ENCODE data around the gene TM4SF5. TPM values are rescaled to one million over a fixed set of nuclear protein-coding genes. Genes with fewer than 3 reads are reported as not detected.

TM4SF5 gene
- total and polyA plus RNA-seq, 10 of the 15 experiments (the other 5 are each of a cell fraction or from before 2014, with no cell fraction given) = 0.40 TPM; not detected in 9

DNA sequence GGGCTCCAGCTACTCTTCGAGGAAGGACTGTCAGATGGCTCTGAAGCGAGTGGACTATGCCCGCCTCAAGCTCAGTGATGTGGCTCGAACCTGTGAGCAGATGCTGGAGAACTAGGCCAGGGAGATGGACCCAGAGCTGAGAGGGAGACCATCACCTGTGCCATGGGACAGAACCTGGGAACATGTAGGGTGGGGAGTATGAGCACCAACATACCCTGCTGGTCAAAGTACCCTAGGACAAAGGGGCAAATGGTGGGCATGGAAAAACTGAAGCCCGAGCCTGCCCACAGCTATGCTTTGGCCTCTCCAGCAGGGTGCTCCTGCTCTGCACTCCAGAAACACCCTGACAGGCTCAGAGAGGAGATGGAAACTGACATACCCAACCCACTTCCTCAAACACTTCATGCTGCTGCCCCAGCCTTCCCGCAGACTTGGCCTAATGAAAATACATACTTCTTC is 38.6 kb upstream of the TM4SF5 start (continued):
- TF ChIP-seq, protein P1, sequence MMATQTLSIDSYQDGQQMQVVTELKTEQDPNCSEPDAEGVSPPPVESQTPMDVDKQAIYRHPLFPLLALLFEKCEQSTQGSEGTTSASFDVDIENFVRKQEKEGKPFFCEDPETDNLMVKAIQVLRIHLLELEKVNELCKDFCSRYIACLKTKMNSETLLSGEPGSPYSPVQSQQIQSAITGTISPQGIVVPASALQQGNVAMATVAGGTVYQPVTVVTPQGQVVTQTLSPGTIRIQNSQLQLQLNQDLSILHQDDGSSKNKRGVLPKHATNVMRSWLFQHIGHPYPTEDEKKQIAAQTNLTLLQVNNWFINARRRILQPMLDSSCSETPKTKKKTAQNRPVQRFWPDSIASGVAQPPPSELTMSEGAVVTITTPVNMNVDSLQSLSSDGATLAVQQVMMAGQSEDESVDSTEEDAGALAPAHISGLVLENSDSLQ (IDR thresholded peaks at IDR 0.05) = peak; percentile 67
- TF ChIP-seq ETV6 (conservative IDR thresholded peaks at IDR 0.05 in 1 of 2, IDR thresholded peaks at IDR 0.05 in 1 of 2; ENCODE audit: borderline replicate concordance in 1 of 2, low read depth in 1 of 2) (peak in 1 of 2 experiments; percentile 62; a peak in 1 of 4 replicates), LARP7 (IDR thresholded peaks at IDR 0.05) (0 out of 2 replicates have a peak, but pooled peaks have one; percentile 59), SRF (IDR thresholded peaks at IDR 0.05; ENCODE audit: low read depth in 2 of 2, low read length in 2 of 2) (0 out of 4 replicates have a peak, but pooled peaks of 1 of the 2 experiments have one; percentile 6), DPF2 (IDR thresholded peaks at IDR 0.05) (peak; percentile 30; the same call in 1 of the 2 replicates), RB1 (IDR thresholded peaks at IDR 0.05; ENCODE audit: borderline replicate concordance) (no peak)

- no peak for TF ChIP-seq BHLHE40 (IDR thresholded peaks at IDR 0.05; ENCODE audit: borderline replicate concordance in 1 of 2, low read depth in 2 of 2, low read length in 1 of 2)
- TF ChIP-seq EP300 (IDR thresholded peaks at IDR 0.05; ENCODE audit: borderline replicate concordance in 1 of 2, control insufficient read depth in 1 of 2, low read depth in 2 of 2, low read length in 2 of 2) = no peak
- TF ChIP-seq ATF3 (IDR thresholded peaks at IDR 0.05; ENCODE audit: borderline replicate concordance, extremely low read depth, low read depth, low read length) = no peak
- no peak for TF ChIP-seq CHD2 (IDR thresholded peaks at IDR 0.05; ENCODE audit: borderline replicate concordance, low read depth, low read length)
- no peak for TF ChIP-seq STAT3 (IDR thresholded peaks at IDR 0.05; ENCODE audit: low read depth, low read length)
- no peak for TF ChIP-seq GABPA (IDR thresholded peaks at IDR 0.05; ENCODE audit: low read depth)
- no peak for TF ChIP-seq MXI1 (IDR thresholded peaks at IDR 0.05; ENCODE audit: low read depth, low read length)
- no peak for TF ChIP-seq ETV6 (conservative IDR thresholded peaks at IDR 0.05 in 1 of 2, IDR thresholded peaks at IDR 0.05 in 1 of 2; ENCODE audit: borderline replicate concordance in 1 of 2, low read depth in 1 of 2)
- Histone ChIP-seq H3K4me1 (ENCODE audit: control insufficient read depth, insufficient read depth, low read length) (peaks cover 22% of the 10 kb centered on the region), H3K79me2 (ENCODE audit: control insufficient read depth, insufficient read depth, low read length) (peaks cover 4% of the 10 kb centered on the region), H3K9me3 (replicated peaks; ENCODE audit: control insufficient read depth, insufficient read depth, low read length) (no peaks in the 10 kb centered on the region), H3K27ac (ENCODE audit: control insufficient read depth, insufficient read depth) (no peak overlapping the region), H3K27me3 (replicated peaks in 1 of 2; ENCODE audit: control insufficient read depth in 2 of 2, insufficient read depth in 2 of 2, low read length in 1 of 2) (peaks cover 7 to 9% of the 10 kb centered on the region in 2 experiments; a peak in 3 of 4 replicates), H4K20me1 (ENCODE audit: control insufficient read depth, insufficient read depth) (no peaks in the 10 kb centered on the region), H3K4me3 (no peak overlapping the region), H3K36me3 (ENCODE audit: control insufficient read depth in 2 of 2, insufficient read depth in 2 of 2, low read length in 1 of 2) (no peaks in the 10 kb centered on the region), H2AFZ (ENCODE audit: control insufficient read depth, low read depth, low read length) (no peak overlapping the region), H3K4me2 (ENCODE audit: control insufficient read depth, insufficient read depth) (no peak overlapping the region), H3K9ac (ENCODE audit: control insufficient read depth, insufficient read depth, low read length) (no peak overlapping the region)
- ATAC-seq (no peak), DNase-seq (ENCODE audit: low read depth, low spot score) (no peak), FAIRE-seq (no peak)
- CTCF ChIA-PET = interaction anchor here (1.8 to 3.0 kb wide), 2 partner anchors 55 kb away, joined by 10 to 16 read pairs; partner anchors contain the start of gene GLTPD2
- intact Hi-C loops (cut with micrococcal nuclease; ENCODE audit: unreplicated experiment) (loop anchor here (5.0 to 10.0 kb wide), 2 partner anchors 50 to 167 kb away; partner anchors contain the start of genes CHRNE, GLTPD2 and VMO1), in situ Hi-C loops (cut with MboI) (no loop called here)
- no TSS peak for BruUV-seq (replicated peaks)
- POLR2A ChIA-PET = no interaction called here
- RAD21 ChIA-PET (ENCODE audit: unreplicated experiment) = no interaction called here
- 69% methylated on average over 8 of the region's 8 CpGs for WGBS (ENCODE audit: insufficient coverage, insufficient replicate concordance, low lambda C conversion rate, missing lambda C conversion rate)
- SMC1A ChIA-PET (ENCODE audit: uncharacterized antibody, unreplicated experiment) = interaction anchor here (1.6 kb wide), 1 partner anchor 55 kb away, joined by 4 read pairs; no protein-coding TSS in a partner anchor
Measured at GRCh38 chr17:4734857-4735475, 36.7 kb upstream of the TM4SF5 start.

All from GM12878 (cell line).